WTC11 (cell line): ENCODE data around the gene RAPGEF5. TPM values are rescaled to one million over a fixed set of nuclear protein-coding genes. Genes with fewer than 3 reads are reported as not detected.
A peak's percentile ranks its signal among the peaks of the same experiment; 100 is the strongest.

Source experiments
- ATAC-seq: fragments of 200-7000 bp; cut with Tn5 transposase; 2 replicates; pipeline ENCODE4 v1.10.0; 2021; ENCODE audit warnings: mild to moderate bottlenecking, moderate library complexity
- CTCF ChIA-PET: fragments of 300-600 bp; sonication (Branson Sonifier 250); formaldehyde crosslinking; loops from one replicate; lab custom pipeline; 2021; ENCODE audit warnings: antibody characterized with exemption; lab: Charles Lee
- POLR2A ChIA-PET: fragments of 350-600 bp; sonication (Branson Sonifier 250); formaldehyde crosslinking; loops from one replicate; lab custom pipeline; 2021; ENCODE audit warnings: antibody characterized with exemption; lab: Charles Lee
- DNase-seq: peaks from one replicate; pipeline ENCODE4 v3.0.0; 2021; ENCODE audit warnings: low spot score
- H3K27ac Mint-ChIP-seq: 2 replicates; pipeline ENCODE4 v1.8.0; 2021; ENCODE audit warnings: mixed read lengths
- H3K27me3 Mint-ChIP-seq: 2 replicates; pipeline ENCODE4 v1.8.0; 2021; ENCODE audit warnings: low read depth, mild to moderate bottlenecking, moderate library complexity, mixed read lengths
- H3K36me3 Mint-ChIP-seq: 2 replicates; pipeline ENCODE4 v1.8.0; 2021; ENCODE audit warnings: mixed read lengths
- H3K4me1 Mint-ChIP-seq: 2 replicates; pipeline ENCODE4 v1.8.0; 2022; ENCODE audit warnings: mixed read lengths
- H3K4me3 Mint-ChIP-seq: 2 replicates; pipeline ENCODE4 v1.8.0; 2021; ENCODE audit warnings: mild to moderate bottlenecking, moderate library complexity, mixed read lengths
- H3K9me3 Mint-ChIP-seq: 2 replicates; pipeline ENCODE4 v1.8.0; 2021; ENCODE audit warnings: mixed read lengths
- CDX4 ChIP-seq: fragments of 250-450 bp; sonication (Bioruptor Pico); IDR thresholded peaks from 2 replicates; pipeline ENCODE4 v1.9.0; 2021; ENCODE audit warnings: moderate library complexity, mild to moderate bottlenecking, inconsistent platforms, borderline replicate concordance
- FOXP1 ChIP-seq: sonication (generic); formaldehyde crosslinking; IDR thresholded peaks from 2 replicates; pipeline ENCODE4 v1.8.0; 2022; ENCODE audit warnings: missing genetic modification reagents, mild to moderate bottlenecking, moderate library complexity, borderline replicate concordance
- PRDM15 ChIP-seq: sonication (generic); formaldehyde crosslinking; IDR thresholded peaks from 2 replicates; pipeline ENCODE4 v1.8.0; 2022; ENCODE audit warnings: missing genetic modification reagents
- PRRX2 ChIP-seq: fragments of 250-450 bp; sonication (Bioruptor Pico); IDR thresholded peaks from 2 replicates; pipeline ENCODE4 v1.8.0; 2021; ENCODE audit warnings: mild to moderate bottlenecking
- ZNF138 ChIP-seq: sonication (generic); formaldehyde crosslinking; conservative IDR thresholded peaks from 2 replicates; pipeline ENCODE4 v1.8.1; 2022; ENCODE audit warnings: mild to moderate bottlenecking, moderate library complexity, missing genetic modification reagents
- ZNF263 ChIP-seq: sonication (generic); formaldehyde crosslinking; IDR thresholded peaks from 2 replicates; pipeline ENCODE4 v1.8.1; 2022; ENCODE audit warnings: low read depth, mild to moderate bottlenecking, moderate library complexity, missing genetic modification reagents
- ZNF512 ChIP-seq: sonication (generic); formaldehyde crosslinking; IDR thresholded peaks from 2 replicates; pipeline ENCODE4 v1.8.1; 2022; ENCODE audit warnings: missing genetic modification reagents, borderline replicate concordance
- total RNA-seq: library from RNA; stranded (reverse); gene quantifications from 3 replicates; pipeline ENCODE4 v1.2.3, GENCODE V29; 2021
- TF ChIP-seq, protein P1 (sequence below): sonication (generic); formaldehyde crosslinking; IDR thresholded peaks from 2 replicates; pipeline ENCODE4 v1.8.1; 2023; ENCODE audit warnings: mild to moderate bottlenecking, missing genetic modification reagents, borderline replicate concordance
- TF ChIP-seq, protein P2 (sequence below): fragments of 200-600 bp; IDR thresholded peaks from 2 replicates; pipeline ENCODE4 v1.8.0; 2022; ENCODE audit warnings: antibody characterized with exemption
- TF ChIP-seq, protein P3 (sequence below): sonication (generic); formaldehyde crosslinking; IDR thresholded peaks from 2 replicates; pipeline ENCODE4 v1.8.1; 2022; ENCODE audit warnings: low read depth, mild to moderate bottlenecking, moderate library complexity, missing genetic modification reagents, borderline replicate concordance
- TF ChIP-seq, protein P4 (sequence below): sonication (generic); formaldehyde crosslinking; IDR thresholded peaks from 2 replicates; pipeline ENCODE4 v1.8.0; 2022; ENCODE audit warnings: mild to moderate bottlenecking, missing genetic modification reagents
- TF ChIP-seq, protein P5 (sequence below): sonication (generic); formaldehyde crosslinking; IDR thresholded peaks from 2 replicates; pipeline ENCODE4 v1.8.0; 2023; ENCODE audit warnings: missing genetic modification reagents
- TF ChIP-seq, protein P6 (sequence below): fragments of 250-450 bp; sonication (Bioruptor Pico); IDR thresholded peaks from 2 replicates; pipeline ENCODE4 v2.1.2; 2022; ENCODE audit warnings: mild to moderate bottlenecking, moderate library complexity

Gene RAPGEF5
- total RNA-seq, 1 experiment from 2014 or later, result 12.3 TPM

GRCh38 chr7:22110227-22110839 lies 246.6 kb downstream of the RAPGEF5 start:
- Mint-ChIP-seq H3K4me1 (peaks cover 3% of the 10 kb centered on the region; the same call in 1 of the 2 replicates), H3K4me3 (no peak overlapping the region), H3K27ac (no peak overlapping the region), H3K36me3 (no peaks in the 10 kb centered on the region), H3K9me3 (no peaks in the 10 kb centered on the region), H3K27me3 (no peaks in the 10 kb centered on the region)
- ChIA-PET CTCF (interaction anchor here (0.6 to 3.2 kb wide), 91 partner anchors 8 to 846 kb away, joined by 3 to 31 read pairs (median 5); partner anchors contain the start of genes CDCA7L and STEAP1B), POLR2A (no interaction called here)
- DNase-seq (peak; percentile 65), ATAC-seq (peak; percentile 76)
- TF ChIP-seq ZNF138 (no peak), FOXP1 (CRISPR knock-in tag) (no peak), ZNF263 (no peak)
- TF ChIP-seq, protein P1, sequence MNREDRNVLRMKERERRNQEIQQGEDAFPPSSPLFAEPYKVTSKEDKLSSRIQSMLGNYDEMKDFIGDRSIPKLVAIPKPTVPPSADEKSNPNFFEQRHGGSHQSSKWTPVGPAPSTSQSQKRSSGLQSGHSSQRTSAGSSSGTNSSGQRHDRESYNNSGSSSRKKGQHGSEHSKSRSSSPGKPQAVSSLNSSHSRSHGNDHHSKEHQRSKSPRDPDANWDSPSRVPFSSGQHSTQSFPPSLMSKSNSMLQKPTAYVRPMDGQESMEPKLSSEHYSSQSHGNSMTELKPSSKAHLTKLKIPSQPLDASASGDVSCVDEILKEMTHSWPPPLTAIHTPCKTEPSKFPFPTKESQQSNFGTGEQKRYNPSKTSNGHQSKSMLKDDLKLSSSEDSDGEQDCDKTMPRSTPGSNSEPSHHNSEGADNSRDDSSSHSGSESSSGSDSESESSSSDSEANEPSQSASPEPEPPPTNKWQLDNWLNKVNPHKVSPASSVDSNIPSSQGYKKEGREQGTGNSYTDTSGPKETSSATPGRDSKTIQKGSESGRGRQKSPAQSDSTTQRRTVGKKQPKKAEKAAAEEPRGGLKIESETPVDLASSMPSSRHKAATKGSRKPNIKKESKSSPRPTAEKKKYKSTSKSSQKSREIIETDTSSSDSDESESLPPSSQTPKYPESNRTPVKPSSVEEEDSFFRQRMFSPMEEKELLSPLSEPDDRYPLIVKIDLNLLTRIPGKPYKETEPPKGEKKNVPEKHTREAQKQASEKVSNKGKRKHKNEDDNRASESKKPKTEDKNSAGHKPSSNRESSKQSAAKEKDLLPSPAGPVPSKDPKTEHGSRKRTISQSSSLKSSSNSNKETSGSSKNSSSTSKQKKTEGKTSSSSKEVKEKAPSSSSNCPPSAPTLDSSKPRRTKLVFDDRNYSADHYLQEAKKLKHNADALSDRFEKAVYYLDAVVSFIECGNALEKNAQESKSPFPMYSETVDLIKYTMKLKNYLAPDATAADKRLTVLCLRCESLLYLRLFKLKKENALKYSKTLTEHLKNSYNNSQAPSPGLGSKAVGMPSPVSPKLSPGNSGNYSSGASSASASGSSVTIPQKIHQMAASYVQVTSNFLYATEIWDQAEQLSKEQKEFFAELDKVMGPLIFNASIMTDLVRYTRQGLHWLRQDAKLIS (CRISPR knock-in tag), result no peak
- TF ChIP-seq, protein P2, sequence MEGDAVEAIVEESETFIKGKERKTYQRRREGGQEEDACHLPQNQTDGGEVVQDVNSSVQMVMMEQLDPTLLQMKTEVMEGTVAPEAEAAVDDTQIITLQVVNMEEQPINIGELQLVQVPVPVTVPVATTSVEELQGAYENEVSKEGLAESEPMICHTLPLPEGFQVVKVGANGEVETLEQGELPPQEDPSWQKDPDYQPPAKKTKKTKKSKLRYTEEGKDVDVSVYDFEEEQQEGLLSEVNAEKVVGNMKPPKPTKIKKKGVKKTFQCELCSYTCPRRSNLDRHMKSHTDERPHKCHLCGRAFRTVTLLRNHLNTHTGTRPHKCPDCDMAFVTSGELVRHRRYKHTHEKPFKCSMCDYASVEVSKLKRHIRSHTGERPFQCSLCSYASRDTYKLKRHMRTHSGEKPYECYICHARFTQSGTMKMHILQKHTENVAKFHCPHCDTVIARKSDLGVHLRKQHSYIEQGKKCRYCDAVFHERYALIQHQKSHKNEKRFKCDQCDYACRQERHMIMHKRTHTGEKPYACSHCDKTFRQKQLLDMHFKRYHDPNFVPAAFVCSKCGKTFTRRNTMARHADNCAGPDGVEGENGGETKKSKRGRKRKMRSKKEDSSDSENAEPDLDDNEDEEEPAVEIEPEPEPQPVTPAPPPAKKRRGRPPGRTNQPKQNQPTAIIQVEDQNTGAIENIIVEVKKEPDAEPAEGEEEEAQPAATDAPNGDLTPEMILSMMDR, result peak; percentile 76

- H3K4me1 Mint-ChIP-seq, result peaks cover 3% of the 10 kb centered on the region; the same call in 1 of the 2 replicates
- H3K36me3 Mint-ChIP-seq, result no peaks in the 10 kb centered on the region
- H3K27me3 Mint-ChIP-seq, result no peaks in the 10 kb centered on the region; the same call in 1 of the 2 replicates
- H3K27ac Mint-ChIP-seq, result no peak overlapping the region
- no peak overlapping the region for H3K4me3 Mint-ChIP-seq
- DNase-seq, result peak; percentile 73
- no peaks in the 10 kb centered on the region for H3K9me3 Mint-ChIP-seq
- POLR2A ChIA-PET, result no interaction called here
- CTCF ChIA-PET, result interaction anchor here (0.6 to 3.2 kb wide), 89 partner anchors 9 to 847 kb away, joined by 3 to 31 read pairs (median 5); partner anchors contain the start of genes CDCA7L and STEAP1B
- peak; percentile 72 for ATAC-seq
- TF ChIP-seq, protein P3, sequence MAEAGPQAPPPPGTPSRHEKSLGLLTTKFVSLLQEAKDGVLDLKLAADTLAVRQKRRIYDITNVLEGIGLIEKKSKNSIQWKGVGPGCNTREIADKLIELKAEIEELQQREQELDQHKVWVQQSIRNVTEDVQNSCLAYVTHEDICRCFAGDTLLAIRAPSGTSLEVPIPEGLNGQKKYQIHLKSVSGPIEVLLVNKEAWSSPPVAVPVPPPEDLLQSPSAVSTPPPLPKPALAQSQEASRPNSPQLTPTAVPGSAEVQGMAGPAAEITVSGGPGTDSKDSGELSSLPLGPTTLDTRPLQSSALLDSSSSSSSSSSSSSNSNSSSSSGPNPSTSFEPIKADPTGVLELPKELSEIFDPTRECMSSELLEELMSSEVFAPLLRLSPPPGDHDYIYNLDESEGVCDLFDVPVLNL (CRISPR knock-in tag), result no peak
- TF ChIP-seq ZNF512 (CRISPR knock-in tag) (no peak), PRDM15 (CRISPR knock-in tag) (0 out of 2 replicates have a peak, but pooled peaks have one; percentile 24), FOXP1 (CRISPR knock-in tag) (no peak), PRRX2 (CRISPR knock-in tag) (no peak), CDX4 (CRISPR knock-in tag) (no peak)
- TF ChIP-seq, protein P4, sequence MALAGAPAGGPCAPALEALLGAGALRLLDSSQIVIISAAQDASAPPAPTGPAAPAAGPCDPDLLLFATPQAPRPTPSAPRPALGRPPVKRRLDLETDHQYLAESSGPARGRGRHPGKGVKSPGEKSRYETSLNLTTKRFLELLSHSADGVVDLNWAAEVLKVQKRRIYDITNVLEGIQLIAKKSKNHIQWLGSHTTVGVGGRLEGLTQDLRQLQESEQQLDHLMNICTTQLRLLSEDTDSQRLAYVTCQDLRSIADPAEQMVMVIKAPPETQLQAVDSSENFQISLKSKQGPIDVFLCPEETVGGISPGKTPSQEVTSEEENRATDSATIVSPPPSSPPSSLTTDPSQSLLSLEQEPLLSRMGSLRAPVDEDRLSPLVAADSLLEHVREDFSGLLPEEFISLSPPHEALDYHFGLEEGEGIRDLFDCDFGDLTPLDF (CRISPR knock-in tag), result no peak
- TF ChIP-seq, protein P5, sequence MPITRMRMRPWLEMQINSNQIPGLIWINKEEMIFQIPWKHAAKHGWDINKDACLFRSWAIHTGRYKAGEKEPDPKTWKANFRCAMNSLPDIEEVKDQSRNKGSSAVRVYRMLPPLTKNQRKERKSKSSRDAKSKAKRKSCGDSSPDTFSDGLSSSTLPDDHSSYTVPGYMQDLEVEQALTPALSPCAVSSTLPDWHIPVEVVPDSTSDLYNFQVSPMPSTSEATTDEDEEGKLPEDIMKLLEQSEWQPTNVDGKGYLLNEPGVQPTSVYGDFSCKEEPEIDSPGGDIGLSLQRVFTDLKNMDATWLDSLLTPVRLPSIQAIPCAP (CRISPR knock-in tag), result no peak
- TF ChIP-seq, protein P6, sequence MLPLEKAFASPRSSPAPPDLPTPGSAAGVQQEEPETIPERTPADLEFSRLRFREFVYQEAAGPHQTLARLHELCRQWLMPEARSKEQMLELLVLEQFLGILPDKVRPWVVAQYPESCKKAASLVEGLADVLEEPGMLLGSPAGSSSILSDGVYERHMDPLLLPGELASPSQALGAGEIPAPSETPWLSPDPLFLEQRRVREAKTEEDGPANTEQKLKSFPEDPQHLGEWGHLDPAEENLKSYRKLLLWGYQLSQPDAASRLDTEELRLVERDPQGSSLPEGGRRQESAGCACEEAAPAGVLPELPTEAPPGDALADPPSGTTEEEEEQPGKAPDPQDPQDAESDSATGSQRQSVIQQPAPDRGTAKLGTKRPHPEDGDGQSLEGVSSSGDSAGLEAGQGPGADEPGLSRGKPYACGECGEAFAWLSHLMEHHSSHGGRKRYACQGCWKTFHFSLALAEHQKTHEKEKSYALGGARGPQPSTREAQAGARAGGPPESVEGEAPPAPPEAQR (CRISPR knock-in tag), result 0 out of 2 replicates have a peak, but pooled peaks have one; percentile 9
Measured at GRCh38 chr7:22109761-22110160, 247.2 kb downstream of the RAPGEF5 start.
